Body of pancreas (tissue), 4 donors: ENCODE data around the gene PAK4. TPM values are rescaled to one million over a fixed set of nuclear protein-coding genes. Genes with fewer than 3 reads are reported as not detected.

ENCODE experiments used
- ATAC-seq: fragments of 150-250 bp; one replicate; pipeline ENCODE4 v1.9.1; 2016
- DNase-seq, 4 donors: peaks; one replicate each; pipeline ENCODE4 v3.0.0-alpha.2; 2019
- H3K27ac ChIP-seq, 4 donors: fragments of 200-600 bp; sonication (generic); 1 replicate in 3 of 4; 2 replicates in 1 of 4; pipeline versions ENCODE4 v1.5.1 to v1.6.1; 2016 to 2019; ENCODE audit warnings: mild to moderate bottlenecking in 1 of 4, mixed read lengths in 1 of 4, moderate library complexity in 1 of 4
- H3K27me3 ChIP-seq, 2 donors: fragments of 200-600 bp; sonication (generic); one replicate each; pipeline ENCODE4 v1.6.0; 2016; ENCODE audit warnings: mild to moderate bottlenecking in 1 of 2
- H3K36me3 ChIP-seq, 2 donors: fragments of 200-600 bp; sonication (generic); replicated peaks in 1 of 2; 2 replicates each; pipeline ENCODE4 v1.5.1; 2016; ENCODE audit warnings: low read depth in 2 of 2; ENCODE audit not compliant: insufficient read depth in 1 of 2
- H3K4me1 ChIP-seq: fragments of 200-600 bp; sonication (generic); one replicate; pipeline ENCODE4 v1.6.0; 2016
- H3K4me3 ChIP-seq, 2 donors: fragments of 200-600 bp; sonication (generic); 1 replicate in 1 of 2; 2 replicates in 1 of 2; pipeline ENCODE4 v1.5.1; 2016 to 2019
- H3K9me3 ChIP-seq, 3 donors: fragments of 200-600 bp; sonication (generic); 1 replicate in 2 of 3; 2 replicates in 1 of 3; pipeline ENCODE4 v1.5.1; 2016
- CTCF ChIP-seq, 7 experiments: fragments of 450-650 bp in 4 of 7; fragments of 200-600 bp in 3 of 7; sonication (generic) in 3 of 7; IDR thresholded peaks; one replicate each; pipeline ENCODE4 v1.5.1; 2016 to 2019; ENCODE audit warnings: antibody characterized with exemption in 7 of 7
- POLR2A ChIP-seq, 3 donors: fragments of 450-650 bp; IDR thresholded peaks; one replicate each; pipeline ENCODE4 v1.6.1; 2016; ENCODE audit warnings: antibody characterized with exemption in 3 of 3, mild to moderate bottlenecking in 2 of 3
- WGBS, 2 donors: methylation state at CpG; one replicate each; pipeline ENCODE4 v1.1.5; 2017; 5-methylcytosine and 5-hydroxymethylcytosine counted together
- intact Hi-C: fragments of 100-400 bp; cut with DNase I; formaldehyde crosslinking; loops from one replicate; pipeline ENCODE4 v1.15.1; 2023
- total RNA-seq, 2 donors: library from RNA; depleted of rRNA; stranded (reverse); fragments of >200 nt; gene quantifications; one replicate each; pipeline ENCODE4 v1.1.0, GENCODE V29; 2016

PAK4 gene
- 10 to 100 TPM; 18.9 to 40.2 TPM for total RNA-seq

- H3K27me3 ChIP-seq = no peaks in the 10 kb centered on the region
- peak; percentile 98 to 99 (median 99) for DNase-seq
- TF ChIP-seq CTCF (IDR thresholded peaks at IDR 0.05) (no peak), POLR2A (IDR thresholded peaks at IDR 0.05) (peak in 2 of 3 donors; percentile 77 to 84)
- H3K9me3 ChIP-seq = no peaks in the 10 kb centered on the region
- WGBS, 2 donors = 0 to 1% methylated on average over 19 to 64 of the region's 64 CpGs
- H3K4me1 ChIP-seq = peaks cover 36% of the 10 kb centered on the region
- ATAC-seq = peak; percentile 96
- peak within 1 kb of the TSS; percentile 88 to 91 (median 89) for H3K27ac ChIP-seq
- peak within 1 kb of the TSS; percentile 83 to 94 for H3K4me3 ChIP-seq
- intact Hi-C loops = loop anchor here (5.0 kb wide), 1 partner anchor 197 kb away; the partner anchor contains the start of gene LRFN1
- no peaks in the 10 kb centered on the region for H3K36me3 ChIP-seq
These were observed at the start of gene PAK4 for GRCh38 chr19:39125554-39126311. TSS of gene PAK4 (plus strand) at chr19:39125786. CDS start at chr19:39169554, 43,768 bp downstream.

- TF ChIP-seq CTCF (IDR thresholded peaks at IDR 0.05) (no peak), POLR2A (IDR thresholded peaks at IDR 0.05) (no peak)
- intact Hi-C loops = no loop called here
- no peaks in the 10 kb centered on the region for H3K36me3 ChIP-seq
- H3K27ac ChIP-seq = no peak overlapping the region
- H3K9me3 ChIP-seq = no peaks in the 10 kb centered on the region
- H3K27me3 ChIP-seq = no peaks in the 10 kb centered on the region
- DNase-seq (no peak), ATAC-seq (no peak)
- 59 to 65% methylated on average over 6 to 11 of the region's 11 CpGs for WGBS, 2 donors
- H3K4me1 ChIP-seq = no peaks in the 10 kb centered on the region
- H3K4me3 ChIP-seq = no peak overlapping the region
These were observed 48.3 kb upstream of the PAK4 start for GRCh38 chr19:39077323-39077722.

- Histone ChIP-seq H3K4me3 (no peak overlapping the region), H3K27ac (no peak overlapping the region), H3K4me1 (peaks cover 7% of the 10 kb centered on the region), H3K9me3 (no peaks in the 10 kb centered on the region), H3K27me3 (no peaks in the 10 kb centered on the region), H3K36me3 (no peaks in the 10 kb centered on the region)
- TF ChIP-seq CTCF (IDR thresholded peaks at IDR 0.05) (no peak), POLR2A (IDR thresholded peaks at IDR 0.05) (no peak)
- intact Hi-C loops = no loop called here
- DNase-seq = no peak
- whole genome bisulfite sequencing, 2 donors = 39 to 48% methylated on average over 6 to 7 of the region's 7 CpGs
- ATAC-seq = no peak
These were observed 47.0 kb upstream of the PAK4 start for GRCh38 chr19:39078436-39079200.

GRCh38 chr19:39080431-39080830, 45.2 kb upstream of the PAK4 start:
- H3K9me3 ChIP-seq = no peaks in the 10 kb centered on the region
- H3K36me3 ChIP-seq = no peaks in the 10 kb centered on the region
- ATAC-seq = no peak
- H3K27me3 ChIP-seq = peaks cover 0 to 6% of the 10 kb centered on the region in 2 donors
- no peak overlapping the region for H3K4me3 ChIP-seq
- H3K4me1 ChIP-seq = peaks cover 10% of the 10 kb centered on the region
- no peak overlapping the region for H3K27ac ChIP-seq
- DNase-seq = no peak
- 45 to 55% methylated on average over 3 of the region's 3 CpGs for WGBS, 2 donors
- TF ChIP-seq POLR2A (IDR thresholded peaks at IDR 0.05) (no peak), CTCF (IDR thresholded peaks at IDR 0.05) (no peak)
- intact Hi-C loops = no loop called here
